SK-N-SH (cell line): Measurements from ENCODE around the gene ZNF106. TPM values are rescaled to one million over a fixed set of nuclear protein-coding genes. Genes with fewer than 3 reads are reported as not detected.

ENCODE experiments used
- CTCF ChIA-PET: fragments of 300-600, 350-600 bp; formaldehyde crosslinking; extraction: SDS; loops from one replicate; lab custom pipeline; 2021; lab: Yijun Ruan, JAX
- POLR2A ChIA-PET: fragments of 350-600 bp; sonication (Branson Sonifier 250); formaldehyde crosslinking; extraction: SDS; loops from one replicate; lab custom pipeline; 2020; ENCODE audit warnings: antibody characterized with exemption, inconsistent platforms; lab: Yijun Ruan, JAX
- DNase-seq: peaks from one replicate; pipeline ENCODE4 v3.0.0; 2012
- H2AFZ ChIP-seq: fragments of 200-600 bp; sonication (generic); 2 replicates; pipeline ENCODE4 v1.8.1; 2016; ENCODE audit warnings: antibody characterized with exemption, mild to moderate bottlenecking, low read depth
- H3F3A ChIP-seq: fragments of 200-600 bp; sonication (generic); replicated peaks from 2 replicates; pipeline ENCODE3; 2016; ENCODE audit warnings: antibody characterized with exemption, mild to moderate bottlenecking; ENCODE audit not compliant: insufficient read depth
- H3K27ac ChIP-seq, 2 experiments: fragments of 200-500 bp in 1 of 2; fragments of 200-600 bp in 1 of 2; sonication (Bioruptor generic) in 1 of 2; sonication (generic), shearing (Covaris generic) in 1 of 2; 2 replicates each; pipeline versions ENCODE4 v1.5.1 to v1.6.1; 2014 to 2016; ENCODE audit warnings: low read depth in 2 of 2, inconsistent platforms in 1 of 2, low read length in 1 of 2, mild to moderate bottlenecking in 1 of 2, mixed read lengths in 1 of 2
- H3K27me3 ChIP-seq: fragments of 200-600 bp; sonication (generic), shearing (Covaris generic); 2 replicates; pipeline ENCODE4 v1.6.1; 2016; ENCODE audit warnings: mixed run types; ENCODE audit not compliant: insufficient read depth
- H3K36me3 ChIP-seq, 2 experiments: fragments of 200-500 bp in 1 of 2; fragments of 200-600 bp in 1 of 2; sonication (Bioruptor generic) in 1 of 2; sonication (generic) in 1 of 2; replicated peaks in 1 of 2; 2 replicates each; pipeline versions ENCODE3 to v1.5.1; 2014 to 2016; ENCODE audit warnings: low read length in 1 of 2, mild to moderate bottlenecking in 1 of 2; ENCODE audit not compliant: insufficient read depth in 2 of 2, control insufficient read depth in 1 of 2
- H3K4me1 ChIP-seq, 2 experiments: fragments of 200-500 bp in 1 of 2; fragments of 200-600 bp in 1 of 2; sonication (Bioruptor generic) in 1 of 2; sonication (generic), shearing (Covaris generic) in 1 of 2; 2 replicates each; pipeline versions ENCODE4 v1.5.1 to v1.6.1; 2014 to 2016; ENCODE audit warnings: low read depth in 1 of 2, low read length in 1 of 2, mixed run types in 1 of 2; ENCODE audit not compliant: insufficient read depth in 2 of 2, control insufficient read depth in 1 of 2
- H3K4me2 ChIP-seq: fragments of 200-600 bp; sonication (generic), shearing (Covaris generic); 2 replicates; pipeline ENCODE4 v1.6.1; 2017; ENCODE audit warnings: mixed run types
- H3K4me3 ChIP-seq, 2 experiments: fragments of 200-500 bp in 1 of 2; fragments of 200-600 bp in 1 of 2; sonication (Bioruptor generic) in 1 of 2; sonication (generic), shearing (Covaris generic) in 1 of 2; 2 replicates each; pipeline versions ENCODE4 v1.5.1 to v1.8.1; 2014 to 2016; ENCODE audit warnings: low read depth in 2 of 2, inconsistent platforms in 1 of 2, low read length in 1 of 2, mild to moderate bottlenecking in 1 of 2, mixed read lengths in 1 of 2, moderate library complexity in 1 of 2
- H3K79me2 ChIP-seq: fragments of 200-600 bp; sonication (generic); 2 replicates; pipeline ENCODE4 v1.8.1; 2017; ENCODE audit warnings: mild to moderate bottlenecking; ENCODE audit not compliant: insufficient read depth
- H3K9ac ChIP-seq: fragments of 200-600 bp; sonication (generic); 2 replicates; pipeline ENCODE4 v1.6.1; 2017; ENCODE audit warnings: mixed run types
- H3K9me2 ChIP-seq: fragments of 200-600 bp; sonication (generic); 2 replicates; pipeline ENCODE4 v1.6.1; 2017; ENCODE audit warnings: mixed run types
- H3K9me3 ChIP-seq: fragments of 200-600 bp; sonication (generic); 2 replicates; pipeline ENCODE4 v1.6.1; 2017; ENCODE audit warnings: mixed run types, mild to moderate bottlenecking, moderate library complexity
- H4K20me1 ChIP-seq: fragments of 200-600 bp; sonication (generic); 2 replicates; pipeline ENCODE4 v1.6.1; 2017; ENCODE audit warnings: mild to moderate bottlenecking, mixed run types; ENCODE audit not compliant: insufficient read depth
- CTCF ChIP-seq: fragments of 200-600 bp; sonication (generic); IDR thresholded peaks from 2 replicates; pipeline ENCODE4 v1.6.1; 2017; ENCODE audit warnings: antibody characterized with exemption, mild to moderate bottlenecking, moderate library complexity
- ELF1 ChIP-seq: IDR thresholded peaks from 2 replicates; pipeline ENCODE4 v1.4.0; 2012
- FOSL2 ChIP-seq: IDR thresholded peaks from 2 replicates; pipeline ENCODE4 v1.4.0; 2012; ENCODE audit warnings: low read depth, mild to moderate bottlenecking, moderate library complexity, borderline replicate concordance
- GABPA ChIP-seq: IDR thresholded peaks from 2 replicates; pipeline ENCODE4 v1.4.0; 2012; ENCODE audit warnings: low read depth, mild to moderate bottlenecking
- GATA2 ChIP-seq: sonication (generic); formaldehyde crosslinking; IDR thresholded peaks from 2 replicates; pipeline ENCODE4 v1.5.0; 2020; ENCODE audit warnings: mild to moderate bottlenecking, missing genetic modification reagents
- MEF2A ChIP-seq: IDR thresholded peaks from 2 replicates; pipeline ENCODE4 v1.4.0; 2012; ENCODE audit warnings: low read depth, borderline replicate concordance
- MXI1 ChIP-seq: IDR thresholded peaks from 2 replicates; pipeline ENCODE4 v1.6.1; 2012; ENCODE audit warnings: mild to moderate bottlenecking, low read depth, low read length, improper control_type of control experiment
- NFIC ChIP-seq: IDR thresholded peaks from 2 replicates; pipeline ENCODE4 v1.4.0; 2012; ENCODE audit warnings: borderline replicate concordance
- POLR2AphosphoS5 ChIP-seq: IDR thresholded peaks from 2 replicates; pipeline ENCODE4 v1.6.1; 2012; ENCODE audit warnings: low read depth, low read length
- RFX5 ChIP-seq: IDR thresholded peaks from 2 replicates; pipeline ENCODE4 v1.6.1; 2012; ENCODE audit warnings: mild to moderate bottlenecking, improper control_type of control experiment, low read length
- RXRA ChIP-seq: IDR thresholded peaks from 2 replicates; pipeline ENCODE4 v1.4.0; 2012; ENCODE audit warnings: low read depth, mild to moderate bottlenecking, borderline replicate concordance
- SIN3A ChIP-seq: IDR thresholded peaks from 2 replicates; pipeline ENCODE4 v1.6.1; 2012; ENCODE audit warnings: low read depth, mild to moderate bottlenecking, low read length, moderate library complexity, borderline replicate concordance
- TCF12 ChIP-seq: IDR thresholded peaks from 2 replicates; pipeline ENCODE4 v1.4.0; 2012
- WGBS: methylation state at CpG from one replicate; pipeline ENCODE4 v1.1.6; 2017; ENCODE audit warnings: low lambda C conversion rate; 5-methylcytosine and 5-hydroxymethylcytosine counted together
- polyA plus RNA-seq, 3 experiments: library from polyadenylated mRNA; depleted of rRNA; stranded (reverse); fragments of >200 nt; gene quantifications; 2 replicates each; pipeline ENCODE4 v1.2.3, GENCODE V29; 2012
- TF ChIP-seq, protein P1 (sequence below): IDR thresholded peaks from 2 replicates; pipeline ENCODE4 v1.6.1; 2012; ENCODE audit warnings: mild to moderate bottlenecking, low read depth, low read length, moderate library complexity
- TF ChIP-seq, protein P2 (sequence below): IDR thresholded peaks from 2 replicates; pipeline ENCODE4 v1.4.0; 2012; ENCODE audit warnings: low read depth, borderline replicate concordance
- TF ChIP-seq, protein P3 (sequence below): fragments of 150-350 bp; IDR thresholded peaks from 2 replicates; pipeline ENCODE4 v1.6.1; 2016; ENCODE audit warnings: mild to moderate bottlenecking, low read depth, low read length

The ZNF106 gene
- polyA plus RNA-seq, 1 of the 3 experiments (the other 2 are of a cell fraction) = 8.9 TPM

GRCh38 chr15:42401544-42402454 is 89.1 kb downstream of the ZNF106 start:
- Histone ChIP-seq H3K9ac (no peak overlapping the region), H3K9me3 (no peaks in the 10 kb centered on the region), H3K27me3 (no peaks in the 10 kb centered on the region), H3K79me2 (no peaks in the 10 kb centered on the region), H3K4me1 (no peaks in the 10 kb centered on the region), H3K4me2 (no peak overlapping the region), H2AFZ (no peak overlapping the region), H3K9me2 (no peaks in the 10 kb centered on the region), H4K20me1 (no peaks in the 10 kb centered on the region), H3K27ac (no peak overlapping the region), H3K4me3 (no peak overlapping the region), H3K36me3 (no peaks in the 10 kb centered on the region), H3F3A (no peaks in the 10 kb centered on the region)
- ChIA-PET POLR2A (no interaction called here), CTCF (interaction anchor here (0.7 to 1.4 kb wide), 3 partner anchors 8 to 17 kb away, joined by 3 to 7 read pairs (median 6); no protein-coding TSS in a partner anchor)
- TF ChIP-seq, protein P1, sequence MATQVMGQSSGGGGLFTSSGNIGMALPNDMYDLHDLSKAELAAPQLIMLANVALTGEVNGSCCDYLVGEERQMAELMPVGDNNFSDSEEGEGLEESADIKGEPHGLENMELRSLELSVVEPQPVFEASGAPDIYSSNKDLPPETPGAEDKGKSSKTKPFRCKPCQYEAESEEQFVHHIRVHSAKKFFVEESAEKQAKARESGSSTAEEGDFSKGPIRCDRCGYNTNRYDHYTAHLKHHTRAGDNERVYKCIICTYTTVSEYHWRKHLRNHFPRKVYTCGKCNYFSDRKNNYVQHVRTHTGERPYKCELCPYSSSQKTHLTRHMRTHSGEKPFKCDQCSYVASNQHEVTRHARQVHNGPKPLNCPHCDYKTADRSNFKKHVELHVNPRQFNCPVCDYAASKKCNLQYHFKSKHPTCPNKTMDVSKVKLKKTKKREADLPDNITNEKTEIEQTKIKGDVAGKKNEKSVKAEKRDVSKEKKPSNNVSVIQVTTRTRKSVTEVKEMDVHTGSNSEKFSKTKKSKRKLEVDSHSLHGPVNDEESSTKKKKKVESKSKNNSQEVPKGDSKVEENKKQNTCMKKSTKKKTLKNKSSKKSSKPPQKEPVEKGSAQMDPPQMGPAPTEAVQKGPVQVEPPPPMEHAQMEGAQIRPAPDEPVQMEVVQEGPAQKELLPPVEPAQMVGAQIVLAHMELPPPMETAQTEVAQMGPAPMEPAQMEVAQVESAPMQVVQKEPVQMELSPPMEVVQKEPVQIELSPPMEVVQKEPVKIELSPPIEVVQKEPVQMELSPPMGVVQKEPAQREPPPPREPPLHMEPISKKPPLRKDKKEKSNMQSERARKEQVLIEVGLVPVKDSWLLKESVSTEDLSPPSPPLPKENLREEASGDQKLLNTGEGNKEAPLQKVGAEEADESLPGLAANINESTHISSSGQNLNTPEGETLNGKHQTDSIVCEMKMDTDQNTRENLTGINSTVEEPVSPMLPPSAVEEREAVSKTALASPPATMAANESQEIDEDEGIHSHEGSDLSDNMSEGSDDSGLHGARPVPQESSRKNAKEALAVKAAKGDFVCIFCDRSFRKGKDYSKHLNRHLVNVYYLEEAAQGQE = no peak
- TF ChIP-seq GABPA = no peak
- TF ChIP-seq POLR2AphosphoS5 = no peak
- no peak for TF ChIP-seq MXI1
- no peak for TF ChIP-seq FOSL2
- TF ChIP-seq ELF1 = no peak
- no peak for TF ChIP-seq RFX5
- TF ChIP-seq MEF2A = no peak
- TF ChIP-seq TCF12 = no peak
- no peak for TF ChIP-seq NFIC
- TF ChIP-seq, protein P2, sequence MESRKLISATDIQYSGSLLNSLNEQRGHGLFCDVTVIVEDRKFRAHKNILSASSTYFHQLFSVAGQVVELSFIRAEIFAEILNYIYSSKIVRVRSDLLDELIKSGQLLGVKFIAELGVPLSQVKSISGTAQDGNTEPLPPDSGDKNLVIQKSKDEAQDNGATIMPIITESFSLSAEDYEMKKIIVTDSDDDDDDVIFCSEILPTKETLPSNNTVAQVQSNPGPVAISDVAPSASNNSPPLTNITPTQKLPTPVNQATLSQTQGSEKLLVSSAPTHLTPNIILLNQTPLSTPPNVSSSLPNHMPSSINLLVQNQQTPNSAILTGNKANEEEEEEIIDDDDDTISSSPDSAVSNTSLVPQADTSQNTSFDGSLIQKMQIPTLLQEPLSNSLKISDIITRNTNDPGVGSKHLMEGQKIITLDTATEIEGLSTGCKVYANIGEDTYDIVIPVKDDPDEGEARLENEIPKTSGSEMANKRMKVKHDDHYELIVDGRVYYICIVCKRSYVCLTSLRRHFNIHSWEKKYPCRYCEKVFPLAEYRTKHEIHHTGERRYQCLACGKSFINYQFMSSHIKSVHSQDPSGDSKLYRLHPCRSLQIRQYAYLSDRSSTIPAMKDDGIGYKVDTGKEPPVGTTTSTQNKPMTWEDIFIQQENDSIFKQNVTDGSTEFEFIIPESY = no peak
- TF ChIP-seq RXRA = no peak
- no peak for TF ChIP-seq SIN3A
- TF ChIP-seq GATA2 (CRISPR knock-in tag) = no peak
- TF ChIP-seq CTCF = no peak
- TF ChIP-seq, protein P3, sequence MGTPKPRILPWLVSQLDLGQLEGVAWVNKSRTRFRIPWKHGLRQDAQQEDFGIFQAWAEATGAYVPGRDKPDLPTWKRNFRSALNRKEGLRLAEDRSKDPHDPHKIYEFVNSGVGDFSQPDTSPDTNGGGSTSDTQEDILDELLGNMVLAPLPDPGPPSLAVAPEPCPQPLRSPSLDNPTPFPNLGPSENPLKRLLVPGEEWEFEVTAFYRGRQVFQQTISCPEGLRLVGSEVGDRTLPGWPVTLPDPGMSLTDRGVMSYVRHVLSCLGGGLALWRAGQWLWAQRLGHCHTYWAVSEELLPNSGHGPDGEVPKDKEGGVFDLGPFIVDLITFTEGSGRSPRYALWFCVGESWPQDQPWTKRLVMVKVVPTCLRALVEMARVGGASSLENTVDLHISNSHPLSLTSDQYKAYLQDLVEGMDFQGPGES = no peak
- WGBS = 77% methylated on average over 17 of the region's 24 CpGs
- DNase-seq = no peak
